ENCODE measurements around the gene KXD1.
A peak's percentile ranks its signal among the peaks of the same experiment; 100 is the strongest.

Gene KXD1

GRCh38 chr19:18568367-18568766, 10.7 kb downstream of the KXD1 start:
- H3K4me3 ChIP-seq (ENCODE audit: low read depth, low read length): no peak overlapping the region
- no peak for TF ChIP-seq CTCF (IDR thresholded peaks at IDR 0.05; ENCODE audit: low read depth, low read length)

- H3K4me3 ChIP-seq (ENCODE audit: low read depth, low read length): peak within 1 kb of the TSS; percentile 98
- no peak for TF ChIP-seq CTCF (IDR thresholded peaks at IDR 0.05; ENCODE audit: low read depth, low read length)
Observed at GRCh38 chr19:18571564-18572344, 14.1 kb downstream of the KXD1 start, which contains the start of gene UBA52. Gene UBA52 (plus strand): TSS chr19:18571857. CDS start chr19:18573301, 1,444 bp downstream.

- no peak for TF ChIP-seq CTCF (IDR thresholded peaks at IDR 0.05; ENCODE audit: low read depth, low read length)
Observed at GRCh38 chr19:18574691-18575291, 17.1 kb downstream of the KXD1 start.

GRCh38 chr19:18576383-18576782, 18.7 kb downstream of the KXD1 start:
- TF ChIP-seq CTCF (IDR thresholded peaks at IDR 0.05; ENCODE audit: low read depth, low read length): no peak

More at GRCh38 chr19:18574691-18575291, 17.1 kb downstream of the KXD1 start:
- no peak overlapping the region for H3K4me3 ChIP-seq (ENCODE audit: low read depth, low read length)

GRCh38 chr19:18577365-18577914, 19.8 kb downstream of the KXD1 start:
- TF ChIP-seq CTCF (IDR thresholded peaks at IDR 0.05; ENCODE audit: low read depth, low read length): no peak
- H3K4me3 ChIP-seq (ENCODE audit: low read depth, low read length): no peak overlapping the region

More at GRCh38 chr19:18576383-18576782, 18.7 kb downstream of the KXD1 start:
- H3K4me3 ChIP-seq (ENCODE audit: low read depth, low read length): no peak overlapping the region

- no peak overlapping the region for H3K4me3 ChIP-seq (ENCODE audit: low read depth, low read length)
- no peak for TF ChIP-seq CTCF (IDR thresholded peaks at IDR 0.05; ENCODE audit: low read depth, low read length)
Observed at GRCh38 chr19:18580311-18580710, 22.6 kb downstream of the KXD1 start.

GRCh38 chr19:18586306-18586705, 28.6 kb downstream of the KXD1 start:
- no peak overlapping the region for H3K4me3 ChIP-seq (ENCODE audit: low read depth, low read length)
- no peak for TF ChIP-seq CTCF (IDR thresholded peaks at IDR 0.05; ENCODE audit: low read depth, low read length)

Measured in WI38 (cell line).